ENCODE measurements around the gene PLAGL2.

DNA sequence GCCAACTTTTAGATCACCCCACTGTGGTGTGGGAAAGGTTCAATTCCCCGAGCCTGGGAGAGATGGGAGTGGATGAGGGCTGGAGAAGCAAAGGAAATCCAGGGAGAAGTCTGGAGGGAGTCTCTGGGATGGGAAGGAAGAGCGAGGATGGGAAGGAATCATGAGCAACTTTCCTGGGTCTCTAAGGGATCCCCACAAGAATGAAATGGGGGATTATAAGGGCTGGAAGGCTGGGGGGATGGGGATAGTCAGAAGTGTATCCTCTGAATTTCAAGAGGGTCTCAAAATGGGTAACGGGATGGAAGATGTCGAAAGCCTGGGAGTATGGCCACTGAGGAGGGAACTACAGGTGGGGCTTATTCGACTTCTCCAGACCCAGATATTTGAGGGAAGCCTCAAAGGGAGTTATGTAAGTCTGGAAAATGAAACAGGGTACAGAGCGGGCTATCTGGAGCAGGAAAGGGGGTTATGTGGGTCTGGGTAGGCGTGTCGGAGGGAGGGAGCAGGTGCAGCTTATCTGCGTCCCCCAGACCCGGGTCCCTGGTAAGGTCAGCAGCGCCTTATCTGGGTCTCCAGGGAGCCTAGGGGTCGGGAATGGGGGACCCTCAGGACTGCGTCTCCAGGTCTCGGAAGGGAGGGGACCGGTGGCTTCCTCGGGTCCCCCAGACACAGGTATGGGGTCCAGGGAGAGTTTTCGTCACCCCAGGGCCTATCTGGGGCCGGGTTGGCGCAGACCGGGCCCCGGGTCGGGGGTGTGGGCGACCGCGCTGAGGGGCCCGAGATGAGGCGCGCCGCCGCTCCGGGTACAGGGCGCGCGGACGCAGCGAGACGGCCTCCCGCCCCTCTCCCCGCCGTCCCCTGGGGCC is 550 bp downstream of the PLAGL2 start:
- TF ChIP-seq POLR2A (IDR thresholded peaks at IDR 0.05) = no peak
- TF ChIP-seq, protein P1, sequence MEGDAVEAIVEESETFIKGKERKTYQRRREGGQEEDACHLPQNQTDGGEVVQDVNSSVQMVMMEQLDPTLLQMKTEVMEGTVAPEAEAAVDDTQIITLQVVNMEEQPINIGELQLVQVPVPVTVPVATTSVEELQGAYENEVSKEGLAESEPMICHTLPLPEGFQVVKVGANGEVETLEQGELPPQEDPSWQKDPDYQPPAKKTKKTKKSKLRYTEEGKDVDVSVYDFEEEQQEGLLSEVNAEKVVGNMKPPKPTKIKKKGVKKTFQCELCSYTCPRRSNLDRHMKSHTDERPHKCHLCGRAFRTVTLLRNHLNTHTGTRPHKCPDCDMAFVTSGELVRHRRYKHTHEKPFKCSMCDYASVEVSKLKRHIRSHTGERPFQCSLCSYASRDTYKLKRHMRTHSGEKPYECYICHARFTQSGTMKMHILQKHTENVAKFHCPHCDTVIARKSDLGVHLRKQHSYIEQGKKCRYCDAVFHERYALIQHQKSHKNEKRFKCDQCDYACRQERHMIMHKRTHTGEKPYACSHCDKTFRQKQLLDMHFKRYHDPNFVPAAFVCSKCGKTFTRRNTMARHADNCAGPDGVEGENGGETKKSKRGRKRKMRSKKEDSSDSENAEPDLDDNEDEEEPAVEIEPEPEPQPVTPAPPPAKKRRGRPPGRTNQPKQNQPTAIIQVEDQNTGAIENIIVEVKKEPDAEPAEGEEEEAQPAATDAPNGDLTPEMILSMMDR (IDR thresholded peaks at IDR 0.05) = no peak

All from prostate gland (tissue), 2 donors.